Activated CD4-positive, alpha-beta T cell treated with anti-CD3 and anti-CD28 coated beads for 48 hours (primary cell): ENCODE data around the gene GALK1.
A peak's percentile ranks its signal among the peaks of the same experiment; 100 is the strongest.
"Not testable (repeated sequence)": the region's sequence is repeated elsewhere in the genome, so short reads cannot be mapped to it uniquely, and the experiment has no call there.

ENCODE experiments used
- DNase-seq: peaks from one replicate; pipeline ENCODE4 v3.0.0-alpha.2; 2020

GALK1 gene

GRCh38 chr17:75763613-75764416 is 1.2 kb downstream of the GALK1 start:
- no peak for DNase-seq

GRCh38 chr17:75763269-75763607 is 1.8 kb downstream of the GALK1 start:
- no peak for DNase-seq

GRCh38 chr17:75762513-75763268 is 2.3 kb downstream of the GALK1 start:
- no peak for DNase-seq

GRCh38 chr17:75759978-75760640 is 4.9 kb downstream of the GALK1 start:
- DNase-seq = not testable (repeated sequence)

- no peak for DNase-seq
Measured at GRCh38 chr17:75759457-75759856, 5.5 kb downstream of the GALK1 start.

GRCh38 chr17:75758131-75758905 is 6.7 kb downstream of the GALK1 start:
- no peak for DNase-seq

GRCh38 chr17:75757086-75757681 is 7.8 kb downstream of the GALK1 start:
- no peak for DNase-seq

GRCh38 chr17:75756451-75757085 is 8.4 kb downstream of the GALK1 start:
- DNase-seq = no peak

GRCh38 chr17:75755990-75756389 is 9.0 kb downstream of the GALK1 start:
- no peak for DNase-seq

GRCh38 chr17:75755205-75755901 is 9.6 kb downstream of the GALK1 start:
- peak; percentile 18 for DNase-seq

GRCh38 chr17:75754378-75755204 is 10.4 kb downstream of the GALK1 start:
- DNase-seq = no peak

- peak; percentile 76 for DNase-seq
Measured at GRCh38 chr17:75753514-75754377, 11.2 kb downstream of the GALK1 start.

- DNase-seq = no peak
Measured at GRCh38 chr17:75752802-75753513, 12.0 kb downstream of the GALK1 start.

GRCh38 chr17:75752405-75752709 is 12.6 kb downstream of the GALK1 start:
- no peak for DNase-seq

GRCh38 chr17:75751676-75752404 is 13.2 kb downstream of the GALK1 start:
- DNase-seq = no peak

GRCh38 chr17:75750661-75751423 is 14.2 kb downstream of the GALK1 start:
- DNase-seq = no peak
